Activated naive CD4-positive, alpha-beta T cell treated with anti-CD3 and anti-CD28 coated beads, Interleukin-2, amount 50 U/mL, for 72 hours (primary cell): Measurements from ENCODE around the gene SPIN3. TPM values are rescaled to one million over a fixed set of nuclear protein-coding genes. Genes with fewer than 3 reads are reported as not detected.

Source experiments
- total RNA-seq, 2 donors: library from RNA; stranded (reverse); gene quantifications; one replicate each; pipeline ENCODE4 v1.2.3, GENCODE V29; 2022

Gene SPIN3
- total RNA-seq, 2 donors from 2014 or later = 6.6 to 11.7 TPM

Other genes with a start within 250 kb of the SPIN3 start
- 1 to 10 TPM; 6.9 to 8.5 TPM for gene SPIN2B, start 126.0 kb upstream of the SPIN3 start, total RNA-seq
- gene SPIN2A, start 141.9 kb upstream of the SPIN3 start, total RNA-seq = 1 to 10 TPM in 1 of 2 donors, under 1 TPM in 1; 0.64 to 1.2 TPM